PC-3 (cell line): ENCODE measurements around the gene PAMR1. TPM values are rescaled to one million over a fixed set of nuclear protein-coding genes. Genes with fewer than 3 reads are reported as not detected.

ENCODE experiments used
- ATAC-seq: fragments of 200-7000 bp; cut with Tn5 transposase; 2 replicates; pipeline ENCODE4 v1.9.1; 2020; ENCODE audit warnings: mild to moderate bottlenecking, moderate library complexity
- BruUV-seq: library from RNA; stranded (reverse); fragments of 400-500 nt; replicated peaks from 2 replicates; lab custom pipeline; 2021; lab: Mats Ljungman, UMichigan
- CTCF ChIA-PET: fragments of 300-600 bp; sonication (Branson Sonifier 250); formaldehyde crosslinking; loops from one replicate; lab custom pipeline; 2022; ENCODE audit warnings: antibody characterized with exemption; lab: Charles Lee
- POLR2A ChIA-PET: fragments of 300-600 bp; sonication (Branson Sonifier 250); formaldehyde crosslinking; loops from one replicate; lab custom pipeline; 2022; ENCODE audit warnings: antibody characterized with exemption; ENCODE audit not compliant: unreplicated experiment; lab: Charles Lee
- DNase-seq: peaks from one replicate; pipeline ENCODE4 v3.0.0-alpha.2; 2015
- H2AFZ ChIP-seq: fragments of 300-600 bp; sonication (generic); 2 replicates; pipeline ENCODE4 v1.6.0; 2016; ENCODE audit warnings: antibody characterized with exemption, low read length
- H3F3A ChIP-seq: fragments of 300-600 bp; sonication (generic); one replicate; pipeline ENCODE4 v1.6.0; 2017; ENCODE audit warnings: antibody characterized with exemption, low read length, control low read depth, mild to moderate bottlenecking; ENCODE audit not compliant: unreplicated experiment
- H3K27ac ChIP-seq: fragments of 300-600 bp; sonication (generic); 2 replicates; pipeline ENCODE4 v1.5.1; 2016; ENCODE audit warnings: mild to moderate bottlenecking, low read length
- H3K27me3 ChIP-seq: fragments of 300-600 bp; sonication (generic); 2 replicates; pipeline ENCODE4 v1.6.1; 2016; ENCODE audit warnings: low read length, mixed read lengths
- H3K36me3 ChIP-seq: fragments of 300-600 bp; sonication (generic); 2 replicates; pipeline ENCODE4 v1.6.1; 2016; ENCODE audit warnings: low read depth, mixed run types, low read length, mixed read lengths
- H3K4me1 ChIP-seq: fragments of 300-600 bp; sonication (generic); 2 replicates; pipeline ENCODE4 v1.5.1; 2016; ENCODE audit warnings: low read length; ENCODE audit not compliant: insufficient read depth
- H3K4me2 ChIP-seq: fragments of 300-600 bp; sonication (generic); 2 replicates; pipeline ENCODE4 v1.6.0; 2016; ENCODE audit warnings: low read length
- H3K4me3 ChIP-seq: fragments of 300-600 bp; sonication (generic); 2 replicates; pipeline ENCODE4 v1.5.1; 2016; ENCODE audit warnings: mild to moderate bottlenecking, low read length, mixed read lengths
- H3K79me2 ChIP-seq: fragments of 300-600 bp; sonication (generic); 2 replicates; pipeline ENCODE4 v1.6.1; 2017; ENCODE audit warnings: low read length, mixed read lengths
- H3K9ac ChIP-seq: fragments of 300-600 bp; sonication (generic); 2 replicates; pipeline ENCODE4 v1.6.0; 2016; ENCODE audit warnings: mild to moderate bottlenecking, low read length
- H3K9me2 ChIP-seq: fragments of 300-600 bp; sonication (generic); replicated peaks from 2 replicates; pipeline ENCODE4 v1.6.1; 2016; ENCODE audit warnings: mixed run types, low read length, mixed read lengths
- H3K9me3 ChIP-seq: fragments of 300-600 bp; sonication (generic); 2 replicates; pipeline ENCODE4 v1.6.1; 2016; ENCODE audit warnings: low read length, mixed read lengths
- H4K20me1 ChIP-seq: fragments of 300-600 bp; sonication (generic); 2 replicates; pipeline ENCODE4 v1.6.1; 2016; ENCODE audit warnings: low read length, mixed read lengths
- CTCF ChIP-seq: fragments of 300-600 bp; sonication (generic); conservative IDR thresholded peaks from 2 replicates; pipeline ENCODE4 v1.5.1; 2017; ENCODE audit warnings: antibody characterized with exemption, low read depth, mild to moderate bottlenecking, low read length
- EZH2 ChIP-seq: fragments of 300-600 bp; sonication (generic); IDR thresholded peaks from one replicate; pipeline ENCODE4 v1.6.1; 2017; ENCODE audit warnings: antibody characterized with exemption, mild to moderate bottlenecking, low read length; ENCODE audit not compliant: unreplicated experiment
- EZH2phosphoT487 ChIP-seq: fragments of 300-600 bp; sonication (generic); IDR thresholded peaks from 2 replicates; pipeline ENCODE4 v1.6.1; 2018; ENCODE audit warnings: mild to moderate bottlenecking, antibody characterized with exemption, low read length, borderline replicate concordance
- intact Hi-C: fragments of 100-400 bp; cut with micrococcal nuclease; formaldehyde crosslinking; loops from 2 replicates; pipeline ENCODE4 v1.9.0; 2023
- total RNA-seq: library from RNA; depleted of rRNA; stranded (reverse); fragments of >200 nt; gene quantifications from 2 replicates; pipeline ENCODE4 v1.2.3, GENCODE V29; 2014

Gene PAMR1
- total RNA-seq, 1 experiment from 2014 or later = not detected

DNA sequence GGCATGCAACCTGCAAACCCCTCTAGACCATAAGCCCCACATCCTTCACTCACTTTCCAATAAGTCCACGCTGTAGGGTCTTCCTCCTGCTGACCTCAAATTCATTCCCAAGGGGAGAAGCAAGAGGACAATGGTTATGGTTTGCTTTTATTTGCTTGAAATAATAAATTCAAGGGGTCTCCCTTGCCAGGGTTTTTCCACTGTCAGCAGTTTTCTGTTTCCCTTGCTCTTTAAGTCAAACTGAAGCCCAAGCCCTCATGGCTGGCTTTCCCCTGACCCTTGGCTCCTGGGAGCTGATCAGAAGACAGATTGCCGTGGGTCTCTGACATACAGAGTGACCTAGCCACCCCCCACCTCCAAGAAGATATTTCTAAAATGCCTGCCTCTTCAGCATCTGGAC lies 109.9 kb downstream of the PAMR1 start:
- CTCF ChIA-PET = no interaction called here
- Histone ChIP-seq H3K27ac (no peak overlapping the region), H3K4me1 (0 out of 2 replicates have a peak, but pooled peaks cover 3% of the 10 kb centered on the region), H3K9ac (no peak overlapping the region), H3K27me3 (peaks cover 63% of the 10 kb centered on the region), H2AFZ (no peak overlapping the region), H3K79me2 (no peaks in the 10 kb centered on the region), H3K36me3 (no peaks in the 10 kb centered on the region), H3K4me2 (no peak overlapping the region), H4K20me1 (no peaks in the 10 kb centered on the region), H3F3A (no peaks in the 10 kb centered on the region), H3K4me3 (no peak overlapping the region), H3K9me3 (no peaks in the 10 kb centered on the region), H3K9me2 (no peaks in the 10 kb centered on the region)
- POLR2A ChIA-PET = no interaction called here
- BruUV-seq = no TSS peak
- DNase-seq = no peak
- intact Hi-C loops = no loop called here
- no peak for ATAC-seq
- no peak for TF ChIP-seq EZH2phosphoT487
- no peak for TF ChIP-seq CTCF
- no peak for TF ChIP-seq EZH2

DNA sequence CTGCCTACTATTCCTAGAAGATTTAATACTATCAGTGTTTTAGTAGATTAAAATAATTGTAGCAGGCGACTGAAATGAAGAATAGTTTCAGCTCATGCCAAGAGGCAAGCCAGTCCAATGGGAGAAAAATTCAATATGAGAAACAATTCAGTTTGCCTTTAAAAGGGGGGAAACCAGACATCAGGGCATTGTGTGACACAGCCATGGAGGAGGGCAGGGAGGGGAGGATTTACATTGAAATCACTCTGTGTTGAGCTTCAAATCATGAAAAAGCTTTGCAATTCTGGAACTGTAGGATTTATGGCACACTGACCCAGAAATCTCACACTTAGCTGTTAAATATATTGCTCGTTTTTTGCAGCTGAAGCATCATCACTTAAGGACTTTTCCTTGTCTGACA lies 110.6 kb downstream of the PAMR1 start:
- no peaks in the 10 kb centered on the region for H3K79me2 ChIP-seq
- no peak for ATAC-seq
- no TSS peak for BruUV-seq
- no peak overlapping the region for H3K4me2 ChIP-seq
- no peaks in the 10 kb centered on the region for H3K9me3 ChIP-seq
- intact Hi-C loops = no loop called here
- no peak overlapping the region for H3K4me3 ChIP-seq
- TF ChIP-seq EZH2phosphoT487 = no peak
- no peak for TF ChIP-seq EZH2
- TF ChIP-seq CTCF = no peak
- DNase-seq = no peak
- no peak overlapping the region for H2AFZ ChIP-seq
- CTCF ChIA-PET = no interaction called here
- H3K4me1 ChIP-seq = 0 out of 2 replicates have a peak, but pooled peaks cover 3% of the 10 kb centered on the region
- no peaks in the 10 kb centered on the region for H3K36me3 ChIP-seq
- H3F3A ChIP-seq = no peaks in the 10 kb centered on the region
- H3K27me3 ChIP-seq = peaks cover 56% of the 10 kb centered on the region
- H3K9ac ChIP-seq = no peak overlapping the region
- no peaks in the 10 kb centered on the region for H4K20me1 ChIP-seq
- H3K27ac ChIP-seq = no peak overlapping the region
- POLR2A ChIA-PET = no interaction called here
- H3K9me2 ChIP-seq = no peaks in the 10 kb centered on the region

DNA sequence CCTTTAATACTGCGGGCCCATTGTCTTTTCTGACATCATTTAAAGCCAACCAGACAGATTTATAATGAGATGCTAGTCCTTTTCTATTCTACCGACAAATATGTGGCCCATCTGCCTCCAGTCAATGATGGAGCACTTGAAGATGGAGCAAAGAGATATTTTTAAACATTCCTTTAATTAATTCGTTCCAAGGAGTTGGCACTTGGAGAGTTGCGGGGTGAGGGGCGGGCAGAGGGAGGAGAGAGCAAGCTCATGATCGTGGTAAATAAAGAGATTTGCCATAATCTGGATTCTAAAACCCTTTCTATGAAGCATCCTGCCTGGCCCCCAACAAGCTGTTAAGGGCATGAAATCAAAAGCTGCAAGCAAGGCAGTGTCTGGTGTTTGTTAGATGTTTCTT lies 111.1 kb downstream of the PAMR1 start:
- H3K4me2 ChIP-seq = no peak overlapping the region
- no peak overlapping the region for H3K4me3 ChIP-seq
- H3K79me2 ChIP-seq = no peaks in the 10 kb centered on the region
- no peaks in the 10 kb centered on the region for H3K9me2 ChIP-seq
- no peak overlapping the region for H3K9ac ChIP-seq
- H3K9me3 ChIP-seq = no peaks in the 10 kb centered on the region
- 0 out of 2 replicates have a peak, but pooled peaks cover 3% of the 10 kb centered on the region for H3K4me1 ChIP-seq
- no peaks in the 10 kb centered on the region for H3K36me3 ChIP-seq
- H3K27ac ChIP-seq = no peak overlapping the region
- DNase-seq (no peak), ATAC-seq (no peak)
- ChIA-PET CTCF (no interaction called here), POLR2A (no interaction called here)
- no peaks in the 10 kb centered on the region for H3F3A ChIP-seq
- no TSS peak for BruUV-seq
- H4K20me1 ChIP-seq = no peaks in the 10 kb centered on the region
- TF ChIP-seq CTCF = no peak
- no peak for TF ChIP-seq EZH2
- no peak for TF ChIP-seq EZH2phosphoT487
- no peak overlapping the region for H2AFZ ChIP-seq
- intact Hi-C loops = no loop called here
- H3K27me3 ChIP-seq = peaks cover 51% of the 10 kb centered on the region
